ENCODE results near the gene TBC1D22A. TPM values are rescaled to one million over a fixed set of nuclear protein-coding genes. Genes with fewer than 3 reads are reported as not detected.

TBC1D22A gene
- polyA plus RNA-seq, 1 of the 3 experiments (the other 2 are of a cell fraction) = 16.5 TPM

GRCh38 chr22:46741974-46742519 lies 20.4 kb upstream of the TBC1D22A start:
- Histone ChIP-seq H3K27me3 (ENCODE audit: insufficient read depth) (no peaks in the 10 kb centered on the region), H3K27ac (ENCODE audit: low read depth in 2 of 2, low read length in 1 of 2) (no peak overlapping the region; a peak in 1 of 4 replicates), H4K20me1 (ENCODE audit: insufficient read depth) (no peaks in the 10 kb centered on the region), H3K9me3 (no peaks in the 10 kb centered on the region), H3K4me3 (ENCODE audit: low read depth in 2 of 2, low read length in 1 of 2) (no peak overlapping the region), H3K79me2 (ENCODE audit: insufficient read depth) (peaks cover 15% of the 10 kb centered on the region), H3K9me2 (no peaks in the 10 kb centered on the region), H3K36me3 (replicated peaks in 1 of 2; ENCODE audit: control insufficient read depth in 1 of 2, insufficient read depth in 2 of 2, low read length in 1 of 2) (no peaks in the 10 kb centered on the region), H3K9ac (no peak overlapping the region), H2AFZ (ENCODE audit: low read depth) (no peak overlapping the region), H3K4me2 (no peak overlapping the region), H3F3A (replicated peaks; ENCODE audit: insufficient read depth) (no peaks in the 10 kb centered on the region), H3K4me1 (ENCODE audit: control insufficient read depth in 1 of 2, insufficient read depth in 2 of 2, low read depth in 1 of 2, low read length in 1 of 2) (peaks cover 7 to 39% of the 10 kb centered on the region in 2 experiments; a peak in 1 of 4 replicates)
- 100% methylated on average over 1 of the region's 6 CpGs for WGBS (ENCODE audit: low lambda C conversion rate)
- ChIA-PET CTCF (interaction anchor here (1.9 to 3.9 kb wide), 3 partner anchors 17 to 179 kb away, joined by 5 to 33 read pairs (median 17); no protein-coding TSS in a partner anchor), POLR2A (interaction anchor here (0.8 kb wide), 1 partner anchor 19 kb away, joined by 3 read pairs; no protein-coding TSS in a partner anchor)
- DNase-seq = no peak
- TF ChIP-seq EP300 (IDR thresholded peaks at IDR 0.05; ENCODE audit: borderline replicate concordance in 1 of 2, low read depth in 1 of 2, low read length in 1 of 2) (no peak), NRF1 (IDR thresholded peaks at IDR 0.05; ENCODE audit: low read depth, low read length) (no peak), EZH2phosphoT487 (IDR thresholded peaks at IDR 0.05; ENCODE audit: borderline replicate concordance, low read depth) (no peak), TCF12 (IDR thresholded peaks at IDR 0.05) (no peak), GABPA (IDR thresholded peaks at IDR 0.05; ENCODE audit: low read depth) (no peak), JUND (IDR thresholded peaks at IDR 0.05) (no peak), RAD21 (IDR thresholded peaks at IDR 0.05; ENCODE audit: low read length) (no peak), FOXJ3 (CRISPR knock-in tag; IDR thresholded peaks at IDR 0.05) (no peak), NFIC (IDR thresholded peaks at IDR 0.05; ENCODE audit: borderline replicate concordance) (no peak), TAF1 (IDR thresholded peaks at IDR 0.05; ENCODE audit: borderline replicate concordance, low read depth, low read length) (no peak), CHD2 (IDR thresholded peaks at IDR 0.05; ENCODE audit: low read length, partially characterized antibody) (no peak), RCOR1 (IDR thresholded peaks at IDR 0.05; ENCODE audit: low read length) (no peak), GATA2 (CRISPR knock-in tag; IDR thresholded peaks at IDR 0.05) (no peak), RFX5 (IDR thresholded peaks at IDR 0.05; ENCODE audit: low read length) (no peak), MXI1 (IDR thresholded peaks at IDR 0.05; ENCODE audit: low read depth, low read length) (no peak)
- TF ChIP-seq, protein P1, sequence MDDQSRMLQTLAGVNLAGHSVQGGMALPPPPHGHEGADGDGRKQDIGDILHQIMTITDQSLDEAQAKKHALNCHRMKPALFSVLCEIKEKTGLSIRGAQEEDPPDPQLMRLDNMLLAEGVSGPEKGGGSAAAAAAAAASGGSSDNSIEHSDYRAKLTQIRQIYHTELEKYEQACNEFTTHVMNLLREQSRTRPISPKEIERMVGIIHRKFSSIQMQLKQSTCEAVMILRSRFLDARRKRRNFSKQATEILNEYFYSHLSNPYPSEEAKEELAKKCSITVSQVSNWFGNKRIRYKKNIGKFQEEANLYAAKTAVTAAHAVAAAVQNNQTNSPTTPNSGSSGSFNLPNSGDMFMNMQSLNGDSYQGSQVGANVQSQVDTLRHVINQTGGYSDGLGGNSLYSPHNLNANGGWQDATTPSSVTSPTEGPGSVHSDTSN (IDR thresholded peaks at IDR 0.05) = no peak
- TF ChIP-seq, protein P2, sequence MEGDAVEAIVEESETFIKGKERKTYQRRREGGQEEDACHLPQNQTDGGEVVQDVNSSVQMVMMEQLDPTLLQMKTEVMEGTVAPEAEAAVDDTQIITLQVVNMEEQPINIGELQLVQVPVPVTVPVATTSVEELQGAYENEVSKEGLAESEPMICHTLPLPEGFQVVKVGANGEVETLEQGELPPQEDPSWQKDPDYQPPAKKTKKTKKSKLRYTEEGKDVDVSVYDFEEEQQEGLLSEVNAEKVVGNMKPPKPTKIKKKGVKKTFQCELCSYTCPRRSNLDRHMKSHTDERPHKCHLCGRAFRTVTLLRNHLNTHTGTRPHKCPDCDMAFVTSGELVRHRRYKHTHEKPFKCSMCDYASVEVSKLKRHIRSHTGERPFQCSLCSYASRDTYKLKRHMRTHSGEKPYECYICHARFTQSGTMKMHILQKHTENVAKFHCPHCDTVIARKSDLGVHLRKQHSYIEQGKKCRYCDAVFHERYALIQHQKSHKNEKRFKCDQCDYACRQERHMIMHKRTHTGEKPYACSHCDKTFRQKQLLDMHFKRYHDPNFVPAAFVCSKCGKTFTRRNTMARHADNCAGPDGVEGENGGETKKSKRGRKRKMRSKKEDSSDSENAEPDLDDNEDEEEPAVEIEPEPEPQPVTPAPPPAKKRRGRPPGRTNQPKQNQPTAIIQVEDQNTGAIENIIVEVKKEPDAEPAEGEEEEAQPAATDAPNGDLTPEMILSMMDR (IDR thresholded peaks at IDR 0.05) = no peak
- TF ChIP-seq, protein P3, sequence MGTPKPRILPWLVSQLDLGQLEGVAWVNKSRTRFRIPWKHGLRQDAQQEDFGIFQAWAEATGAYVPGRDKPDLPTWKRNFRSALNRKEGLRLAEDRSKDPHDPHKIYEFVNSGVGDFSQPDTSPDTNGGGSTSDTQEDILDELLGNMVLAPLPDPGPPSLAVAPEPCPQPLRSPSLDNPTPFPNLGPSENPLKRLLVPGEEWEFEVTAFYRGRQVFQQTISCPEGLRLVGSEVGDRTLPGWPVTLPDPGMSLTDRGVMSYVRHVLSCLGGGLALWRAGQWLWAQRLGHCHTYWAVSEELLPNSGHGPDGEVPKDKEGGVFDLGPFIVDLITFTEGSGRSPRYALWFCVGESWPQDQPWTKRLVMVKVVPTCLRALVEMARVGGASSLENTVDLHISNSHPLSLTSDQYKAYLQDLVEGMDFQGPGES (IDR thresholded peaks at IDR 0.05; ENCODE audit: low read depth, low read length) = no peak
